Activated T-cell treated with anti-CD3 and anti-CD28 coated beads, Interleukin-2, amount 50 U/mL, for 24 hours (primary cell): ENCODE measurements around the gene HJV.

Source experiments
- DNase-seq: peaks from one replicate; pipeline ENCODE4 v3.0.0-alpha.2; 2020
- H3K27ac Mint-ChIP-seq: 2 replicates; pipeline ENCODE4 v1.8.0; 2020; ENCODE audit warnings: mild to moderate bottlenecking, mixed read lengths
- H3K27me3 Mint-ChIP-seq: 2 replicates; pipeline ENCODE4 v1.8.0; 2020; ENCODE audit warnings: mixed read lengths
- H3K36me3 Mint-ChIP-seq: 2 replicates; pipeline ENCODE4 v1.8.0; 2020; ENCODE audit warnings: low read depth, mixed read lengths
- H3K4me1 Mint-ChIP-seq: 2 replicates; pipeline ENCODE4 v1.8.0; 2020; ENCODE audit warnings: low read depth, mixed read lengths
- H3K4me3 Mint-ChIP-seq: 2 replicates; pipeline ENCODE4 v1.8.0; 2020; ENCODE audit warnings: mild to moderate bottlenecking, moderate library complexity, mixed read lengths
- H3K9me3 Mint-ChIP-seq: 2 replicates; pipeline ENCODE4 v1.8.0; 2020; ENCODE audit warnings: mixed read lengths

HJV gene

GRCh38 chr1:145978854-145979745, 42.4 kb downstream of the HJV start:
- no peak overlapping the region for H3K27ac Mint-ChIP-seq
- H3K4me3 Mint-ChIP-seq: no peak overlapping the region
- H3K27me3 Mint-ChIP-seq: no peaks in the 10 kb centered on the region
- DNase-seq: peak; percentile 75
- no peaks in the 10 kb centered on the region for H3K9me3 Mint-ChIP-seq
- H3K4me1 Mint-ChIP-seq: peaks cover 35% of the 10 kb centered on the region
- peaks cover 3% of the 10 kb centered on the region for H3K36me3 Mint-ChIP-seq

GRCh38 chr1:145978471-145978853, 43.1 kb downstream of the HJV start:
- H3K4me3 Mint-ChIP-seq: peak overlapping the region; percentile 47
- no peaks in the 10 kb centered on the region for H3K27me3 Mint-ChIP-seq
- no peak for DNase-seq
- H3K4me1 Mint-ChIP-seq: peaks cover 31% of the 10 kb centered on the region
- H3K27ac Mint-ChIP-seq: no peak overlapping the region
- no peaks in the 10 kb centered on the region for H3K9me3 Mint-ChIP-seq
- peaks cover 3% of the 10 kb centered on the region for H3K36me3 Mint-ChIP-seq

GRCh38 chr1:145977486-145978470, 43.8 kb downstream of the HJV start:
- peaks cover 3% of the 10 kb centered on the region for H3K36me3 Mint-ChIP-seq

GRCh38 chr1:145977016-145977415, 44.5 kb downstream of the HJV start:
- Mint-ChIP-seq H3K9me3 (no peaks in the 10 kb centered on the region), H3K4me3 (no peak overlapping the region), H3K4me1 (peaks cover 26% of the 10 kb centered on the region), H3K36me3 (peaks cover 3% of the 10 kb centered on the region), H3K27me3 (no peaks in the 10 kb centered on the region), H3K27ac (no peak overlapping the region)
- DNase-seq: no peak

More at GRCh38 chr1:145977486-145978470, 43.8 kb downstream of the HJV start:
- Mint-ChIP-seq H3K4me3 (peak overlapping the region; percentile 47), H3K9me3 (no peaks in the 10 kb centered on the region), H3K27me3 (no peaks in the 10 kb centered on the region), H3K27ac (no peak overlapping the region), H3K4me1 (peaks cover 30% of the 10 kb centered on the region)
- DNase-seq: peak; percentile 69

GRCh38 chr1:145975216-145975615, 46.3 kb downstream of the HJV start:
- H3K9me3 Mint-ChIP-seq: no peaks in the 10 kb centered on the region
- no peak overlapping the region for H3K4me3 Mint-ChIP-seq
- DNase-seq: no peak
- H3K4me1 Mint-ChIP-seq: peaks cover 20% of the 10 kb centered on the region
- peaks cover 5% of the 10 kb centered on the region for H3K36me3 Mint-ChIP-seq
- H3K27me3 Mint-ChIP-seq: no peaks in the 10 kb centered on the region
- no peak overlapping the region for H3K27ac Mint-ChIP-seq

- Mint-ChIP-seq H3K27ac (no peak overlapping the region), H3K9me3 (no peaks in the 10 kb centered on the region), H3K4me3 (no peak overlapping the region), H3K4me1 (peaks cover 20% of the 10 kb centered on the region), H3K27me3 (no peaks in the 10 kb centered on the region), H3K36me3 (peaks cover 5% of the 10 kb centered on the region)
- DNase-seq: no peak
Measured at GRCh38 chr1:145974721-145975120, 46.8 kb downstream of the HJV start.

GRCh38 chr1:145972580-145972979, 49.0 kb downstream of the HJV start:
- no peak overlapping the region for H3K4me3 Mint-ChIP-seq
- H3K27ac Mint-ChIP-seq: no peak overlapping the region
- no peaks in the 10 kb centered on the region for H3K27me3 Mint-ChIP-seq
- peaks cover 8% of the 10 kb centered on the region for H3K36me3 Mint-ChIP-seq
- peaks cover 24% of the 10 kb centered on the region for H3K4me1 Mint-ChIP-seq
- H3K9me3 Mint-ChIP-seq: peaks cover under 1% of the 10 kb centered on the region
- DNase-seq: no peak
